ENCODE results near the gene SLC27A1.
"Not testable (repeated sequence)": the region's sequence is repeated elsewhere in the genome, so short reads cannot be mapped to it uniquely, and the experiment has no call there.

DNA sequence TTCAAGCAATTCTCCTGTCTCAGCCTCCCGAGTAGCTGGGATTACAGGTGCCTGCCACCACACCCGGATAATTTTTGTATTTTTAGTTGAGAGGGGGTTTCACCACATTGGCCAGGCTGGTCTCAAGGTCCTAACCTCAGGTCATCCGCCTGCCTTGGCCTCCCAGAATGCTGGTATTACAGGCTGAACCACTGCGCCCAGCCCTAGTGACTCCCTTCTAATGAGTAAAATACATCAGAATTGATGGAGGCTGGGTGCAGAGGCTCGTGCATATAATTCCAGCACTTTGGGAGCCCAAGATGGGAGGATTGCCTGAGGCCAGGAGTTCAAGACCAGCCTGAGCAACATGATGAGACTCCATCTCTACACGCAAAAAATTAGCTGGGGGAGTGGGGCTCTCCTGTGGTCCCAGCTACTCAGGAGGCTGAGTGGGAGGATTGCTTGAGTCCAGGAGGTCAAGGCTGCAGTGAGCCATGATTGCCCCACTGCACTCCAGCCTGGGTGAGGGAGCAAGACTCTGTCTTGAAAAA lies 4.8 kb downstream of the SLC27A1 start:
- not testable (repeated sequence) for TF ChIP-seq EZH2 (IDR thresholded peaks at IDR 0.05; ENCODE audit: insufficient read depth, poor library complexity, severe bottlenecking); EZH2phosphoT487 (IDR thresholded peaks at IDR 0.05; ENCODE audit: insufficient read depth, low read depth)

All from GM23248 (cell line).